ENCODE data around the gene IER2. TPM values are rescaled to one million over a fixed set of nuclear protein-coding genes. Genes with fewer than 3 reads are reported as not detected.
A peak's percentile ranks its signal among the peaks of the same experiment; 100 is the strongest.
"Not testable (repeated sequence)": the region's sequence is repeated elsewhere in the genome, so short reads cannot be mapped to it uniquely, and the experiment has no call there.

The IER2 gene
- total RNA-seq, 4 donors from 2014 or later, result 15.4 to 19.1 (median 16.7) TPM

- DNase-seq (no peak), ATAC-seq (no peak)
- intact Hi-C loops (cut with DNase I; ENCODE audit: low total_unique reads), result no loop called here
- TF ChIP-seq POLR2A (IDR thresholded peaks at IDR 0.05), result no peak
- no peak for TF ChIP-seq CTCF (IDR thresholded peaks at IDR 0.05 in 4 of 5, conservative IDR thresholded peaks at IDR 0.05 in 1 of 5)
- Histone ChIP-seq H3K9me3 (no peaks in the 10 kb centered on the region), H3K4me1 (peaks cover 14 to 26% of the 10 kb centered on the region in 2 donors), H3K27ac (peak overlapping the region; percentile 80 to 89 (median 88)), H3K27me3 (no peaks in the 10 kb centered on the region), H3K36me3 (no peaks in the 10 kb centered on the region), H3K4me3 (peak overlapping the region; percentile 18 to 56 (median 36))
- in situ Hi-C loops (cut with MboI; ENCODE audit: low sequenced_read_pairs in 4 of 4), result no loop called here
Measured at GRCh38 chr19:13164343-13165161, 14.3 kb downstream of the IER2 start.

GRCh38 chr19:13165162-13165997 is 15.2 kb downstream of the IER2 start:
- Histone ChIP-seq H3K9me3 (no peaks in the 10 kb centered on the region), H3K4me3 (no peak overlapping the region), H3K4me1 (peaks cover 14 to 26% of the 10 kb centered on the region in 2 donors), H3K36me3 (no peaks in the 10 kb centered on the region), H3K27ac (peak overlapping the region; percentile 80 to 89 (median 88)), H3K27me3 (no peaks in the 10 kb centered on the region)
- no peak for DNase-seq
- ATAC-seq, result no peak
- TF ChIP-seq CTCF (IDR thresholded peaks at IDR 0.05 in 4 of 5, conservative IDR thresholded peaks at IDR 0.05 in 1 of 5) (no peak), POLR2A (IDR thresholded peaks at IDR 0.05) (no peak)
- intact Hi-C loops (cut with DNase I; ENCODE audit: low total_unique reads) (no loop called here), in situ Hi-C loops (cut with MboI; ENCODE audit: low sequenced_read_pairs in 4 of 4) (no loop called here)

GRCh38 chr19:13166151-13166550 is 15.9 kb downstream of the IER2 start:
- H3K27me3 ChIP-seq; in situ Hi-C loops (cut with MboI; ENCODE audit: low sequenced_read_pairs in 4 of 4); DNase-seq; H3K4me3 ChIP-seq; H3K9me3 ChIP-seq; H3K36me3 ChIP-seq; ATAC-seq: not testable (repeated sequence)
- peaks cover 14 to 26% of the 10 kb centered on the region in 2 donors for H3K4me1 ChIP-seq
- H3K27ac ChIP-seq, result peak overlapping the region; percentile 75 to 89 (median 88)
- intact Hi-C loops (cut with DNase I; ENCODE audit: low total_unique reads), result loop anchor here (2.0 kb wide), 1 partner anchor 15 kb away; the partner anchor contains the start of genes IER2 and STX10

- H3K36me3 ChIP-seq, result no peaks in the 10 kb centered on the region
- DNase-seq, result no peak
- H3K4me3 ChIP-seq, result no peak overlapping the region
- intact Hi-C loops (cut with DNase I; ENCODE audit: low total_unique reads), result no loop called here
- in situ Hi-C loops (cut with MboI; ENCODE audit: low sequenced_read_pairs in 4 of 4), result no loop called here
- no peak for ATAC-seq
- no peaks in the 10 kb centered on the region for H3K9me3 ChIP-seq
- H3K27me3 ChIP-seq, result no peaks in the 10 kb centered on the region
- TF ChIP-seq CTCF (IDR thresholded peaks at IDR 0.05 in 4 of 5, conservative IDR thresholded peaks at IDR 0.05 in 1 of 5) (no peak), POLR2A (IDR thresholded peaks at IDR 0.05) (no peak)
- peaks cover 10 to 20% of the 10 kb centered on the region in 2 donors for H3K4me1 ChIP-seq
- no peak overlapping the region for H3K27ac ChIP-seq
Measured at GRCh38 chr19:13169769-13170168, 19.6 kb downstream of the IER2 start.

GRCh38 chr19:13171146-13171545 is 20.9 kb downstream of the IER2 start:
- intact Hi-C loops (cut with DNase I; ENCODE audit: low total_unique reads), result no loop called here
- DNase-seq (no peak), ATAC-seq (no peak)
- H3K4me1 ChIP-seq, result peaks cover 10 to 16% of the 10 kb centered on the region in 2 donors
- no peak for TF ChIP-seq POLR2A (IDR thresholded peaks at IDR 0.05)
- TF ChIP-seq CTCF (IDR thresholded peaks at IDR 0.05 in 4 of 5, conservative IDR thresholded peaks at IDR 0.05 in 1 of 5), result no peak
- in situ Hi-C loops (cut with MboI; ENCODE audit: low sequenced_read_pairs in 4 of 4), result no loop called here
- no peaks in the 10 kb centered on the region for H3K9me3 ChIP-seq
- no peak overlapping the region for H3K27ac ChIP-seq
- H3K4me3 ChIP-seq, result no peak overlapping the region
- H3K36me3 ChIP-seq, result no peaks in the 10 kb centered on the region
- no peaks in the 10 kb centered on the region for H3K27me3 ChIP-seq
